Prostate gland (tissue), 2 donors: ENCODE measurements around the gene ZFAND3. TPM values are rescaled to one million over a fixed set of nuclear protein-coding genes. Genes with fewer than 3 reads are reported as not detected.

Experiments
- DNase-seq: peaks from one replicate; pipeline ENCODE4 v3.0.0-alpha.2; 2019; ENCODE audit warnings: low spot score
- H3K27ac ChIP-seq, 2 donors: fragments of 200-600 bp; sonication (generic); 2 replicates each; pipeline ENCODE4 v1.5.1; 2017 to 2019
- H3K27me3 ChIP-seq: fragments of 200-600 bp; sonication (generic); replicated peaks from 2 replicates; pipeline ENCODE4 v1.5.1; 2019; ENCODE audit not compliant: insufficient read depth
- H3K36me3 ChIP-seq, 2 donors: fragments of 200-600 bp; sonication (generic); 1 replicate in 1 of 2; 2 replicates in 1 of 2; pipeline versions ENCODE4 v1.5.1 to v1.8.1; 2017 to 2019
- H3K4me1 ChIP-seq: fragments of 200-600 bp; sonication (generic); replicated peaks from 2 replicates; pipeline ENCODE4 v1.5.1; 2019
- H3K4me3 ChIP-seq, 2 donors: fragments of 200-600 bp; sonication (generic); 2 replicates each; pipeline ENCODE4 v1.5.1; 2017 to 2019
- H3K9me3 ChIP-seq: fragments of 200-600 bp; sonication (generic); 2 replicates; pipeline ENCODE4 v1.5.1; 2017
- CTCF ChIP-seq, 4 experiments: fragments of 200-600 bp in 2 of 4; fragments of 450-650 bp in 2 of 4; sonication (generic) in 2 of 4; IDR thresholded peaks; 1 replicate in 3 of 4; 2 replicates in 1 of 4; pipeline ENCODE4 v1.5.1; 2016 to 2019; ENCODE audit warnings: antibody characterized with exemption in 4 of 4, mild to moderate bottlenecking in 2 of 4, moderate library complexity in 2 of 4
- POLR2A ChIP-seq: fragments of 450-650 bp; IDR thresholded peaks from one replicate; pipeline ENCODE4 v1.6.1; 2016; ENCODE audit warnings: antibody characterized with exemption, mild to moderate bottlenecking
- POLR2AphosphoS5 ChIP-seq: sonication (generic); formaldehyde crosslinking; IDR thresholded peaks from one replicate; pipeline ENCODE4 v1.6.1; 2017; ENCODE audit warnings: antibody characterized with exemption
- WGBS: methylation state at CpG from one replicate; pipeline ENCODE4 v1.1.5; 2018; 5-methylcytosine and 5-hydroxymethylcytosine counted together
- intact Hi-C: fragments of 100-400 bp; cut with DNase I; formaldehyde crosslinking; loops from one replicate; pipeline ENCODE4 v1.14.2; 2022
- total RNA-seq, 2 donors: library from RNA; depleted of rRNA; stranded (reverse); fragments of >200 nt; gene quantifications; one replicate each; pipeline ENCODE4 v1.1.0, GENCODE V29; 2016

Gene ZFAND3
- total RNA-seq, 2 donors from 2014 or later, result 43.5 to 89.1 TPM

- intact Hi-C loops, result no loop called here
- H3K4me1 ChIP-seq, result no peaks in the 10 kb centered on the region
- WGBS, result 95% methylated on average over 14 of the region's 14 CpGs
- no peaks in the 10 kb centered on the region for H3K36me3 ChIP-seq
- no peaks in the 10 kb centered on the region for H3K9me3 ChIP-seq
- no peak overlapping the region for H3K4me3 ChIP-seq
- no peak overlapping the region for H3K27ac ChIP-seq
- no peaks in the 10 kb centered on the region for H3K27me3 ChIP-seq
- TF ChIP-seq CTCF (IDR thresholded peaks at IDR 0.05) (no peak), POLR2AphosphoS5 (no peak), POLR2A (no peak)
- DNase-seq, result no peak
Observed at GRCh38 chr6:38158762-38159350, 339.3 kb downstream of the ZFAND3 start.

GRCh38 chr6:38159596-38159995, 340.1 kb downstream of the ZFAND3 start:
- H3K9me3 ChIP-seq, result no peaks in the 10 kb centered on the region
- H3K4me3 ChIP-seq, result no peak overlapping the region
- WGBS, result 95% methylated on average over 8 of the region's 8 CpGs
- H3K36me3 ChIP-seq, result no peaks in the 10 kb centered on the region
- H3K4me1 ChIP-seq, result no peaks in the 10 kb centered on the region
- intact Hi-C loops, result no loop called here
- DNase-seq, result no peak
- no peak overlapping the region for H3K27ac ChIP-seq
- TF ChIP-seq POLR2AphosphoS5 (no peak), POLR2A (no peak)
- no peaks in the 10 kb centered on the region for H3K27me3 ChIP-seq

- no peak overlapping the region for H3K27ac ChIP-seq
- no peaks in the 10 kb centered on the region for H3K27me3 ChIP-seq
- no peak overlapping the region for H3K4me3 ChIP-seq
- no peaks in the 10 kb centered on the region for H3K9me3 ChIP-seq
- H3K36me3 ChIP-seq, result no peaks in the 10 kb centered on the region
- TF ChIP-seq CTCF (IDR thresholded peaks at IDR 0.05) (no peak), POLR2A (no peak), POLR2AphosphoS5 (no peak)
- no peaks in the 10 kb centered on the region for H3K4me1 ChIP-seq
- no peak for DNase-seq
- intact Hi-C loops, result no loop called here
- WGBS, result 96% methylated on average over 25 of the region's 25 CpGs
Observed at GRCh38 chr6:38160831-38161230, 341.3 kb downstream of the ZFAND3 start.

- no peaks in the 10 kb centered on the region for H3K36me3 ChIP-seq
- 92% methylated on average over 15 of the region's 15 CpGs for WGBS
- no peak for TF ChIP-seq POLR2A
- TF ChIP-seq POLR2AphosphoS5, result no peak
- intact Hi-C loops, result no loop called here
- DNase-seq, result no peak
- no peaks in the 10 kb centered on the region for H3K4me1 ChIP-seq
- H3K27me3 ChIP-seq, result no peaks in the 10 kb centered on the region
- no peak overlapping the region for H3K27ac ChIP-seq
- no peak overlapping the region for H3K4me3 ChIP-seq
- H3K9me3 ChIP-seq, result no peaks in the 10 kb centered on the region
Observed at GRCh38 chr6:38161331-38161730, 341.8 kb downstream of the ZFAND3 start.

GRCh38 chr6:38161754-38162492, 342.4 kb downstream of the ZFAND3 start:
- Histone ChIP-seq H3K9me3 (no peaks in the 10 kb centered on the region), H3K4me1 (no peaks in the 10 kb centered on the region), H3K4me3 (no peak overlapping the region), H3K27me3 (no peaks in the 10 kb centered on the region), H3K36me3 (no peaks in the 10 kb centered on the region), H3K27ac (no peak overlapping the region)
- DNase-seq, result no peak
- TF ChIP-seq POLR2AphosphoS5, result no peak
- TF ChIP-seq POLR2A, result no peak
- TF ChIP-seq CTCF (IDR thresholded peaks at IDR 0.05), result no peak
- intact Hi-C loops, result no loop called here
- WGBS, result 85% methylated on average over 15 of the region's 15 CpGs
